CD14-positive monocyte (primary cell): Measurements from ENCODE around the gene PLA2G2C. TPM values are rescaled to one million over a fixed set of nuclear protein-coding genes. Genes with fewer than 3 reads are reported as not detected.

Source experiments
- DNase-seq, 3 donors: peaks; one replicate each; pipeline ENCODE4 v3.0.0-alpha.2; 2011 to 2022
- H2AFZ ChIP-seq: 2 replicates; pipeline ENCODE4 v1.6.0; 2012; ENCODE audit warnings: mild to moderate bottlenecking, low read depth, low read length, inconsistent platforms; ENCODE audit not compliant: insufficient read depth, poor library complexity, severe bottlenecking
- H3K27ac ChIP-seq, 2 donors: 1 replicate in 1 of 2; 2 replicates in 1 of 2; pipeline ENCODE4 v1.5.1; 2012 to 2013; ENCODE audit warnings: low read length in 2 of 2, control low read depth in 1 of 2, inconsistent platforms in 1 of 2, low read depth in 1 of 2, mild to moderate bottlenecking in 1 of 2
- H3K27me3 ChIP-seq, 2 donors: one replicate each; pipeline versions ENCODE4 v1.6.0 to v1.6.1; 2011 to 2013; ENCODE audit warnings: low read length in 2 of 2; ENCODE audit not compliant: control insufficient read depth in 2 of 2, insufficient read depth in 2 of 2
- H3K36me3 ChIP-seq, 2 donors: replicated peaks in 1 of 2; 1 replicate in 1 of 2; 2 replicates in 1 of 2; pipeline versions ENCODE4 v1.5.1 to v1.6.1; 2012 to 2013; ENCODE audit warnings: low read length in 2 of 2, control low read depth in 1 of 2, inconsistent platforms in 1 of 2, mild to moderate bottlenecking in 1 of 2; ENCODE audit not compliant: insufficient read depth in 2 of 2, control insufficient read depth in 1 of 2
- H3K4me1 ChIP-seq, 2 donors: 1 replicate in 1 of 2; 2 replicates in 1 of 2; pipeline versions ENCODE4 v1.5.1 to v1.6.1; 2012 to 2013; ENCODE audit warnings: low read length in 2 of 2, control low read depth in 1 of 2, inconsistent platforms in 1 of 2, mild to moderate bottlenecking in 1 of 2, moderate library complexity in 1 of 2; ENCODE audit not compliant: insufficient read depth in 2 of 2, control insufficient read depth in 1 of 2
- H3K4me2 ChIP-seq: replicated peaks from 2 replicates; pipeline ENCODE3; 2012; ENCODE audit warnings: low read length, moderate library complexity, mild to moderate bottlenecking; ENCODE audit not compliant: poor library complexity, severe bottlenecking; ENCODE audit errors: extremely low read depth
- H3K4me3 ChIP-seq, 3 experiments: fragments of 200-600 bp in 1 of 3; sonication (generic) in 1 of 3; replicated peaks in 1 of 3; 1 replicate in 2 of 3; 2 replicates in 1 of 3; pipeline ENCODE4 v1.5.1; 2011 to 2013; ENCODE audit warnings: low read length in 3 of 3, mild to moderate bottlenecking in 3 of 3, control low read depth in 2 of 3, low read depth in 2 of 3, inconsistent platforms in 1 of 3, moderate library complexity in 1 of 3
- H3K79me2 ChIP-seq: 2 replicates; pipeline ENCODE4 v1.6.0; 2012; ENCODE audit warnings: mild to moderate bottlenecking, control low read depth, inconsistent platforms, low read length, moderate library complexity; ENCODE audit not compliant: insufficient read depth
- H3K9ac ChIP-seq: 2 replicates; pipeline ENCODE4 v1.6.0; 2017; ENCODE audit warnings: low read length, mild to moderate bottlenecking; ENCODE audit not compliant: insufficient read depth, poor library complexity, severe bottlenecking
- H3K9me3 ChIP-seq, 2 donors: replicated peaks in 1 of 2; 1 replicate in 1 of 2; 2 replicates in 1 of 2; pipeline versions ENCODE4 v1.5.1 to v1.6.1; 2012 to 2013; ENCODE audit warnings: low read length in 2 of 2, control low read depth in 1 of 2; ENCODE audit not compliant: control insufficient read depth in 1 of 2, insufficient read depth in 1 of 2
- H4K20me1 ChIP-seq: 2 replicates; pipeline ENCODE4 v1.6.0; 2012; ENCODE audit warnings: mild to moderate bottlenecking, low read length, control low read depth, moderate library complexity; ENCODE audit not compliant: insufficient read depth
- H3K27ac Mint-ChIP-seq, 7 donors: one replicate each; pipeline ENCODE4 v1.8.0; 2020; ENCODE audit warnings: mild to moderate bottlenecking in 7 of 7, mixed read lengths in 7 of 7, moderate library complexity in 6 of 7, inconsistent platforms in 2 of 7
- H3K27me3 Mint-ChIP-seq, 3 donors: one replicate each; pipeline ENCODE4 v1.8.0; 2021 to 2022; ENCODE audit warnings: low read depth in 3 of 3, mild to moderate bottlenecking in 3 of 3, mixed read lengths in 3 of 3, moderate library complexity in 3 of 3, inconsistent platforms in 1 of 3
- H3K36me3 Mint-ChIP-seq, 2 donors: one replicate each; pipeline ENCODE4 v1.8.0; 2020; ENCODE audit warnings: mixed read lengths in 2 of 2, inconsistent platforms in 1 of 2, mild to moderate bottlenecking in 1 of 2
- H3K4me1 Mint-ChIP-seq: one replicate; pipeline ENCODE4 v1.8.0; 2020; ENCODE audit warnings: mild to moderate bottlenecking, mixed read lengths
- H3K4me3 Mint-ChIP-seq, 2 donors: one replicate each; pipeline ENCODE4 v1.8.0; 2020; ENCODE audit warnings: mild to moderate bottlenecking in 2 of 2, mixed read lengths in 2 of 2, moderate library complexity in 1 of 2
- H3K9me3 Mint-ChIP-seq, 7 donors: one replicate each; pipeline ENCODE4 v1.8.0; 2020 to 2022; ENCODE audit warnings: mixed read lengths in 7 of 7, mild to moderate bottlenecking in 6 of 7, moderate library complexity in 6 of 7, inconsistent platforms in 2 of 7
- CTCF ChIP-seq: fragments of 200-600 bp; IDR thresholded peaks from one replicate; pipeline ENCODE4 v1.8.0; 2022; ENCODE audit warnings: antibody characterized with exemption, mild to moderate bottlenecking
- WGBS: methylation state at CpG from one replicate; pipeline ENCODE4 v1.1.5; 2013; ENCODE audit warnings: missing lambda C conversion rate; ENCODE audit not compliant: insufficient coverage; 5-methylcytosine and 5-hydroxymethylcytosine counted together
- intact Hi-C, 2 donors: fragments of 100-400 bp; cut with micrococcal nuclease; formaldehyde crosslinking; loops; one replicate each; pipeline versions ENCODE4 v1.15.0 to v1.15.1; 2023
- polyA plus RNA-seq, 3 donors: library from polyadenylated mRNA; depleted of rRNA in 1 of 3; unstranded in 2 of 3; stranded (reverse) in 1 of 3; fragments of 300-500 nt in 2 of 3; fragments of >200 nt in 1 of 3; fragmentation: Illumina TruSeq in 2 of 3; gene quantifications; 1 replicate in 2 of 3; 2 replicates in 1 of 3; pipeline ENCODE4 v1.2.3, GENCODE V29; 2012 to 2021

PLA2G2C gene
- polyA plus RNA-seq, 3 donors, result 0.07 to 0.40 TPM; not detected in 1

DNA sequence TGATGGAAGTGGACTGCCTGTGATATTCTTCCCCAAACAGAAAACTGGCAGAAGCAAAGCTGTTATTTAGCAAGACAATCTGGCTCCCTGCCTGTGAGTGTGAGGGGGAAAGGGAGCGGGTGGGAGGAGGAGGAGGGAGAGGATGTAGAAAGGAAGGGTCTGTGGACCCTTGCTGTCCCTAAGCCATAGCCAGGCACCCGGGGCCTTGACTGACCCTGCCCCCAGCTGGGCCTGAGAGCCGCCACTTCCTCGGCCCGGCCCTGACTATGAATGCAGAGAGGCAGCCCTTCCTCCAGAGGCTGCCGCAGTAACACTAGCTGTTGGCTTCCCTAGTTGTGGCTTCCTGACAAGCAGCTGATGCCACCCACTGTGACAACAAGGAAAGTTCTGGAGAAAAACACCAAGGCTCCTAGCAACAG, 33.3 kb downstream of the PLA2G2C start:
- intact Hi-C loops, result loop anchor here (1.0 to 5.0 kb wide), 4 partner anchors 51 to 236 kb away; no protein-coding TSS in a partner anchor
- peaks cover 30 to 33% of the 10 kb centered on the region in 2 donors for H3K4me1 ChIP-seq
- H3K27ac Mint-ChIP-seq, result peak overlapping the region; percentile 75 to 97 (median 95)
- no peaks in the 10 kb centered on the region for H3K36me3 ChIP-seq
- H3K4me3 ChIP-seq, result no peak overlapping the region
- WGBS, result 24% methylated on average over 6 of the region's 6 CpGs
- peaks cover 12 to 24% (median 16%) of the 10 kb centered on the region in 7 donors for H3K9me3 Mint-ChIP-seq
- peaks cover 0 to 5% of the 10 kb centered on the region in 2 donors for H3K27me3 ChIP-seq
- H4K20me1 ChIP-seq, result no peaks in the 10 kb centered on the region
- H2AFZ ChIP-seq, result peak overlapping the region; percentile 83
- H3K27me3 Mint-ChIP-seq, result peaks cover 4 to 17% (median 8%) of the 10 kb centered on the region in 3 donors
- TF ChIP-seq CTCF, result no peak
- H3K4me3 Mint-ChIP-seq, result peak overlapping the region in 1 of 2 donors; percentile 9
- no peaks in the 10 kb centered on the region for H3K36me3 Mint-ChIP-seq
- peaks cover 16 to 17% of the 10 kb centered on the region in 2 donors for H3K9me3 ChIP-seq
- H3K79me2 ChIP-seq, result no peaks in the 10 kb centered on the region
- peak overlapping the region; percentile 59 for H3K4me2 ChIP-seq
- peaks cover 28% of the 10 kb centered on the region for H3K4me1 Mint-ChIP-seq
- peak; percentile 6 to 22 (median 19) for DNase-seq
- H3K9ac ChIP-seq, result no peak overlapping the region
- peak overlapping the region; percentile 67 to 68 for H3K27ac ChIP-seq

DNA sequence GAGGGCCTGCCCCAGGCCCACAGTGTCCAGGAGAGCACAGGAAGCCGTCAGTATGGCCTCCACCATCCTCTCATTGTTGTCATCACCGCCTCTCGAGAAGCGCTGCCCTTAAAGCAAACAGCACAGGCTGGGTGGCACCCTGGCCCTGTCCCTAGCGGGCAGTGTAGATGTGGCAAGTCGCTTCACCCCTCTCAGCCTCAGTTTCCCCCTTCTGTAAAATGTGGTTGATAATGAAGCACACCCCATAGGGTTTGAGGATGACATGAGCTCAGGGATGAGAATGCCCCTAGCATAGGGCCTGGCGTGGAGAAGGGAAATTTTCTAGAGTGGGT, 33.8 kb downstream of the PLA2G2C start:
- Histone ChIP-seq H3K4me3 (peak overlapping the region in 1 of 3 experiments; percentile 57), H3K27me3 (peaks cover 0 to 5% of the 10 kb centered on the region in 2 donors), H3K9ac (peak overlapping the region; percentile 38), H3K27ac (peak overlapping the region; percentile 67 to 68), H3K4me2 (peak overlapping the region; percentile 59), H3K36me3 (no peaks in the 10 kb centered on the region), H4K20me1 (no peaks in the 10 kb centered on the region), H3K9me3 (peaks cover 12 to 13% of the 10 kb centered on the region in 2 donors), H3K4me1 (peaks cover 30 to 33% of the 10 kb centered on the region in 2 donors), H2AFZ (peak overlapping the region; percentile 83), H3K79me2 (no peaks in the 10 kb centered on the region)
- DNase-seq, result no peak
- H3K4me3 Mint-ChIP-seq, result peak overlapping the region in 1 of 2 donors; percentile 63
- peaks cover 7 to 20% (median 12%) of the 10 kb centered on the region in 7 donors for H3K9me3 Mint-ChIP-seq
- 67% methylated on average over 5 of the region's 7 CpGs for whole genome bisulfite sequencing
- H3K27ac Mint-ChIP-seq, result peak overlapping the region; percentile 75 to 97 (median 95)
- peaks cover 28% of the 10 kb centered on the region for H3K4me1 Mint-ChIP-seq
- peaks cover 5 to 17% (median 8%) of the 10 kb centered on the region in 3 donors for H3K27me3 Mint-ChIP-seq
- no peaks in the 10 kb centered on the region for H3K36me3 Mint-ChIP-seq
- intact Hi-C loops, result loop anchor here (1.0 to 5.0 kb wide), 4 partner anchors 50 to 235 kb away; no protein-coding TSS in a partner anchor
- peak; percentile 71 for TF ChIP-seq CTCF
